Skeletal muscle satellite cell (primary cell): Measurements from ENCODE around the gene UBN2.

Experiments
- H3K27me3 ChIP-seq: 2 replicates; pipeline ENCODE4 v1.7.0; 2013; ENCODE audit warnings: low read length; ENCODE audit not compliant: control insufficient read depth, insufficient read depth
- H3K36me3 ChIP-seq: 2 replicates; pipeline ENCODE4 v1.7.0; 2013; ENCODE audit warnings: mild to moderate bottlenecking, control low read depth, low read length; ENCODE audit not compliant: insufficient read depth
- H3K4me1 ChIP-seq: 2 replicates; pipeline ENCODE4 v1.7.0; 2013; ENCODE audit warnings: low read length; ENCODE audit not compliant: control insufficient read depth, insufficient read depth
- H3K4me2 ChIP-seq: 2 replicates; pipeline ENCODE4 v1.7.0; 2013; ENCODE audit warnings: mild to moderate bottlenecking, low read length
- H3K4me3 ChIP-seq: 2 replicates; pipeline ENCODE4 v1.7.0; 2013; ENCODE audit warnings: low read length
- H3K9ac ChIP-seq: 2 replicates; pipeline ENCODE4 v1.7.0; 2013; ENCODE audit warnings: mild to moderate bottlenecking, low read depth, low read length, moderate library complexity
- H3K9me3 ChIP-seq: replicated peaks from 2 replicates; pipeline ENCODE4 v1.7.0; 2013; ENCODE audit warnings: mild to moderate bottlenecking, control low read depth, low read length

The UBN2 gene

DNA sequence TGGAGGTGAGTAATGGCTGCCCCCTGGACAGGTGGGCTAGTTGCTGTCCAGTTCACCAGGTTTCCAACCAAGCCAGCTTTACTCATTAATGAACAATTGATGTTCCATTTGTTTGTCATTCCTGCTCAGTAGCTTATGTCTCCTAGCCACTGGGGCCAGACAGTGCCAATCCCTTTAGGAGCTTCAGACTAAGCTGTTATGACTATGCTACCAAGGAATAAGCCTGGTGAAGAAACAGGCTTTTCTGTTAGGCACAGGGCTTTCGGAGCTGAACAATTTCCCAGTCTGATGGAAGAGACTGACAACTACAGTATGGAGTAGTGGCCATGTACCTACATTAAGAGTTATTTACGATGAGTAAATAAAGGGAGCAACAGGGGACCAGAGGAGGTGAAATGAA is 108.0 kb downstream of the UBN2 start:
- no peak overlapping the region for H3K9ac ChIP-seq
- no peak overlapping the region for H3K4me3 ChIP-seq
- H3K36me3 ChIP-seq: no peaks in the 10 kb centered on the region
- H3K27me3 ChIP-seq: no peaks in the 10 kb centered on the region
- H3K9me3 ChIP-seq: no peaks in the 10 kb centered on the region
- H3K4me2 ChIP-seq: no peak overlapping the region
- H3K4me1 ChIP-seq: peaks cover 3% of the 10 kb centered on the region

- Histone ChIP-seq H3K36me3 (no peaks in the 10 kb centered on the region), H3K9ac (no peak overlapping the region), H3K4me3 (peak overlapping the region; percentile 87), H3K4me2 (peak overlapping the region; percentile 87), H3K9me3 (no peaks in the 10 kb centered on the region), H3K27me3 (no peaks in the 10 kb centered on the region), H3K4me1 (peaks cover 3% of the 10 kb centered on the region)
Measured at GRCh38 chr7:139339698-139340036, 108.6 kb downstream of the UBN2 start.

DNA sequence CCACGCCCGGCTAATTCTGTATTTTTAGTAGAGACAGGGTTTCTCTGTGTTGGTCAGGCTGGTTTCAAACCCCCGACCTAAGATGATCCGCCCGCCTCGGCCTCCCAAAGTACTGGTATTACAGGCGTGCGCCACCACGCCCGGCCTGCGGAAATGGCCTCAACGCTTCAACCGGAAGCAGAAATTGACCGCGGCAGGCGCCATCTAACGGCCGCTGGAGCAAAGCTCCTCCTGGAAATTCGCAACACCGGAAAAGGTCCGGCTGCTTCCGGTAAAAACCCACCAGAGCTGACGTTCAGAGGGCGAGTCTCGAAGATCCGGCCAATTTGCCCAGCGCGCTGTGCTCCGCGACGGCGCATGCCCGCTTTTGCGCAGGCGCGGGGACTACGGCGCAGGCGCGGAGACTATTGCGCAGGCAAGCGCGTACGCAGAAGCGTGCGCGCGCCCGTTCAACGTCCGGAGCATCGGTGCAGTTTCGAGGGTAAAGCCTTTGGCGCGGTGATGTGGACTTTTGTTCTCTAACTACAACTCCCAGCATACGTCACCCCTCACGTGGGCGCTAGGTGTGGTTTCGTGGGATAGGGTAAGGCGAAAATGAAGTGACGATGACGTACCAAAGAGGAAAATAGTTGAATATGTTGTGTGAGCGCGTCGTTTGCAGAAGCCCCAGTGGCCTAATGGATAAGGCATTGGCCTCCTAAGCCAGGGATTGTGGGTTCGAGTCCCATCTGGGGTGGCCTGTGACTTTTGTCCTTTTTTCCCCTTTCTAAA is 109.2 kb downstream of the UBN2 start:
- Histone ChIP-seq H3K4me2 (peak overlapping the region; percentile 87), H3K27me3 (no peaks in the 10 kb centered on the region), H3K36me3 (no peaks in the 10 kb centered on the region), H3K9me3 (no peaks in the 10 kb centered on the region), H3K4me1 (peaks cover 3% of the 10 kb centered on the region), H3K9ac (peak overlapping the region; percentile 96), H3K4me3 (peak overlapping the region; percentile 87)

DNA sequence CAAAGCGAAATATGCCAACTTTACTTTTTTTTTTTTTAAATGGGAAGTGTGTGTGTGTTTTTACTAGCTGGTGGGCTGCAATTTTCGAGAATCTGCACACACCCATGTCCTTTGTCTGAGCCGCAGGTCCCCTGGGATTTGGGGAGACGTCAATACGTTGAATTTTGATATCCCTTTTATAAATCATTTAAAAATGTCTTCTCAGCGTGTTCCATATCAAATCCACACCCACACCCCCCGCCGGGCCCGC is 109.7 kb downstream of the UBN2 start:
- Histone ChIP-seq H3K9ac (peak overlapping the region; percentile 96), H3K36me3 (no peaks in the 10 kb centered on the region), H3K4me1 (peaks cover 3% of the 10 kb centered on the region), H3K27me3 (no peaks in the 10 kb centered on the region), H3K9me3 (no peaks in the 10 kb centered on the region), H3K4me2 (peak overlapping the region; percentile 87), H3K4me3 (peak overlapping the region; percentile 87)

DNA sequence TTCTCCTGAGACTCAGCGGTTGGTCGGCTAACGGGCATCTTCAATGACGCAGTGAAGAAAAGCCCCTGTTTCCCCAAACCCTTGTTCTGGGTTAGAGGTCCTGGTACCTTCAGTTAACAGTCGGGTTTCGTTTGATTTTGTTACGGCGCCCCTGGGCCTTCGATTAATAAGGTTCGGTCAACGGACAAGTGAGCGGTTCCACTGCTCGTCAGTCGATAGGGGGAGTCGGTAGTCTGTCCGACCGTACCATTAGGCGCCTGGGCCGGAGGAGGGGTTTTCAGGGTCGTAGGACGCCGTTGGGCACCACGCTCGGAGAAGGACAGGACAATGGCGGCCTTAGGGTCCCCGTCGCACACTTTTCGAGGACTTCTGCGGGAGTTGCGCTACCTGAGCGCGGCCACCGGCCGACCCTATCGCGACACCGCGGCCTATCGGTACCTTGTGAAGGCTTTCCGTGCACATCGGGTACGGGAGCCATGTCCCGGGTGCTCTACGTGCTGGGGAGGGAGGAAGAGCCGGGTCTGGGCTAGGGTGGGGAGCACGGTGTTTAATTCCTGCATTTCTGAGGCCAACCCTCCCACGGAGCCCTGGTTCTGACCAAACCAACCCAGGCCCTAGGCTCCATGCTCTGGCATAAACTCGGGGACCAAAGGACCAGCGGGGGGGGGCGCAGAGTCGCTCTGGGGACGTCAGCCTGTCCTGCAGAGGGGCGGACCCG is 110.2 kb downstream of the UBN2 start, which contains the start of gene FMC1:
Gene FMC1, plus strand, starts transcription at position 280 of the 718 bp plus-strand sequence. Its CDS starts 48 bp downstream, at position 328.
- Histone ChIP-seq H3K27me3 (no peaks in the 10 kb centered on the region), H3K4me1 (peaks cover 3% of the 10 kb centered on the region), H3K9me3 (no peaks in the 10 kb centered on the region), H3K36me3 (peaks cover under 1% of the 10 kb centered on the region), H3K4me2 (peak within 1 kb of the TSS; percentile 87), H3K4me3 (peak within 1 kb of the TSS; percentile 87), H3K9ac (peak within 1 kb of the TSS; percentile 96)

GRCh38 chr7:139341776-139342226 is 110.8 kb downstream of the UBN2 start:
- peak overlapping the region; percentile 87 for H3K4me3 ChIP-seq

DNA sequence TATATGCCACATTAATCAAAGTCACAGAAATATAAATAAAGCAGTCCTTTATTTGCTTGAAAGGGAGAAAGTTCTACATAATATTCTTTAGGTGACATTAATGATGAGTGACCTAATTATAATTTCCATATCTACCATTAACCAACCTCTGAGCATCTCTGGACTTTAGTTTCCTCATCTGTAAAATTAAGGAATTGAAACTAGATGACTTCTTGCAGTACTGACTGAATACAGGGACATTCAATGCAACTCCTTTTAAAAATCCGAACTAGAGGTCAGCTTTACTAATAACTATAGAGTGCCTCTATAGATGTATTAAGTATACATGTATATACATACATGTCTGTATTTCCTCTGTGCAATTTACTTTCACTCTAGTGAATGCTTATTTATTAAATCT is 114.0 kb downstream of the UBN2 start:
- Histone ChIP-seq H3K4me1 (peaks cover 3% of the 10 kb centered on the region), H3K9me3 (no peaks in the 10 kb centered on the region), H3K9ac (no peak overlapping the region), H3K27me3 (no peaks in the 10 kb centered on the region), H3K4me2 (no peak overlapping the region), H3K4me3 (no peak overlapping the region), H3K36me3 (peaks cover 9% of the 10 kb centered on the region)

More at GRCh38 chr7:139341776-139342226, 110.8 kb downstream of the UBN2 start:
- Histone ChIP-seq H3K36me3 (peaks cover 5% of the 10 kb centered on the region), H3K9ac (peak overlapping the region; percentile 96), H3K27me3 (no peaks in the 10 kb centered on the region), H3K4me2 (peak overlapping the region; percentile 87), H3K9me3 (no peaks in the 10 kb centered on the region), H3K4me1 (peaks cover 3% of the 10 kb centered on the region)

- Histone ChIP-seq H3K9ac (no peak overlapping the region), H3K27me3 (no peaks in the 10 kb centered on the region), H3K4me2 (no peak overlapping the region), H3K4me1 (no peaks in the 10 kb centered on the region), H3K36me3 (peaks cover 9% of the 10 kb centered on the region), H3K4me3 (no peak overlapping the region), H3K9me3 (no peaks in the 10 kb centered on the region)
Measured at GRCh38 chr7:139351027-139351426, 120.0 kb downstream of the UBN2 start.

- Histone ChIP-seq H3K4me2 (no peak overlapping the region), H3K9ac (no peak overlapping the region), H3K36me3 (no peaks in the 10 kb centered on the region), H3K4me1 (no peaks in the 10 kb centered on the region), H3K27me3 (no peaks in the 10 kb centered on the region), H3K9me3 (no peaks in the 10 kb centered on the region), H3K4me3 (no peak overlapping the region)
Measured at GRCh38 chr7:139354729-139355128, 123.7 kb downstream of the UBN2 start.

- H3K4me3 ChIP-seq: no peak overlapping the region
Measured at GRCh38 chr7:139355320-139355719, 124.3 kb downstream of the UBN2 start.

More at GRCh38 chr7:139355320-139355719, 124.3 kb downstream of the UBN2 start:
- Histone ChIP-seq H3K9me3 (no peaks in the 10 kb centered on the region), H3K9ac (no peak overlapping the region), H3K27me3 (no peaks in the 10 kb centered on the region), H3K36me3 (no peaks in the 10 kb centered on the region), H3K4me1 (no peaks in the 10 kb centered on the region), H3K4me2 (no peak overlapping the region)
